IMR-90 (cell line): ENCODE data around the gene MAGI2. TPM values are rescaled to one million over a fixed set of nuclear protein-coding genes. Genes with fewer than 3 reads are reported as not detected.

Experiments used
- ATAC-seq: fragments of 200-7000 bp; cut with Tn5 transposase; 2 replicates; pipeline ENCODE4 v1.9.1; 2020; ENCODE audit warnings: low read depth, mild to moderate bottlenecking, moderate library complexity
- BruUV-seq: library from RNA; stranded (reverse); fragments of 400-500 nt; replicated peaks from 2 replicates; lab custom pipeline; 2021; lab: Mats Ljungman, UMichigan
- CTCF ChIA-PET: fragments of 300-600 bp; formaldehyde crosslinking; extraction: SDS; loops from one replicate; lab custom pipeline; 2021; ENCODE audit warnings: antibody characterized with exemption; lab: Yijun Ruan, JAX
- POLR2A ChIA-PET: fragments of 300-600 bp; sonication (Branson Sonifier 250); formaldehyde crosslinking; loops from one replicate; lab custom pipeline; 2022; ENCODE audit warnings: antibody characterized with exemption; ENCODE audit not compliant: unreplicated experiment; lab: Charles Lee
- DNase-seq: peaks from one replicate; pipeline ENCODE4 v3.0.0; 2013
- H2AFZ ChIP-seq: replicated peaks from 2 replicates; pipeline ENCODE3; 2013; ENCODE audit warnings: low read length, mild to moderate bottlenecking; ENCODE audit not compliant: poor library complexity
- H2AK5ac ChIP-seq: 2 replicates; pipeline ENCODE4 v1.6.1; 2013; ENCODE audit warnings: low read depth, low read length, inconsistent platforms
- H2AK9ac ChIP-seq: replicated peaks from 2 replicates; pipeline ENCODE3; 2013; ENCODE audit warnings: mild to moderate bottlenecking, low read depth, low read length, moderate library complexity; ENCODE audit not compliant: poor library complexity
- H2BK120ac ChIP-seq: 2 replicates; pipeline ENCODE4 v1.6.1; 2013; ENCODE audit warnings: low read depth, low read length, inconsistent platforms
- H2BK15ac ChIP-seq: 3 replicates; pipeline ENCODE4 v1.6.1; 2013; ENCODE audit warnings: low read depth, low read length, inconsistent platforms
- H2BK20ac ChIP-seq: 2 replicates; pipeline ENCODE4 v1.6.1; 2013; ENCODE audit warnings: low read depth, mild to moderate bottlenecking, inconsistent platforms, low read length, moderate library complexity
- H2BK5ac ChIP-seq: 2 replicates; pipeline ENCODE4 v1.6.1; 2013; ENCODE audit warnings: mild to moderate bottlenecking, low read depth, low read length, inconsistent platforms; ENCODE audit not compliant: poor library complexity, severe bottlenecking
- H3K14ac ChIP-seq: replicated peaks from 2 replicates; pipeline ENCODE4 v1.6.1; 2013; ENCODE audit warnings: low read depth, low read length, inconsistent platforms
- H3K18ac ChIP-seq: 2 replicates; pipeline ENCODE4 v1.6.1; 2013; ENCODE audit warnings: low read depth, low read length, control low read depth
- H3K23ac ChIP-seq: 2 replicates; pipeline ENCODE4 v1.6.1; 2013; ENCODE audit warnings: low read depth, low read length, inconsistent platforms
- H3K27ac ChIP-seq: 2 replicates; pipeline ENCODE4 v1.5.1; 2013; ENCODE audit warnings: mild to moderate bottlenecking, control low read depth, low read length; ENCODE audit not compliant: insufficient read depth
- H3K27me3 ChIP-seq: 2 replicates; pipeline ENCODE4 v1.6.1; 2013; ENCODE audit warnings: low read length; ENCODE audit not compliant: control insufficient read depth, insufficient read depth
- H3K36me3 ChIP-seq: 2 replicates; pipeline ENCODE4 v1.6.1; 2013; ENCODE audit warnings: low read length, mixed read lengths; ENCODE audit not compliant: control insufficient read depth, insufficient read depth
- H3K4ac ChIP-seq: 2 replicates; pipeline ENCODE4 v1.6.1; 2013; ENCODE audit warnings: low read depth, low read length, inconsistent platforms
- H3K4me1 ChIP-seq: 2 replicates; pipeline ENCODE4 v1.6.1; 2013; ENCODE audit warnings: low read length, mixed read lengths; ENCODE audit not compliant: control insufficient read depth, insufficient read depth
- H3K4me2 ChIP-seq: 2 replicates; pipeline ENCODE4 v1.6.1; 2013; ENCODE audit warnings: low read depth, mild to moderate bottlenecking, control low read depth, low read length, moderate library complexity
- H3K4me3 ChIP-seq: 2 replicates; pipeline ENCODE4 v1.5.1; 2013; ENCODE audit warnings: low read depth, mild to moderate bottlenecking, control low read depth, low read length, moderate library complexity; ENCODE audit not compliant: insufficient read depth
- H3K56ac ChIP-seq: 2 replicates; pipeline ENCODE4 v1.6.1; 2013; ENCODE audit warnings: low read length, inconsistent platforms; ENCODE audit not compliant: insufficient read depth; ENCODE audit errors: extremely low read depth
- H3K79me1 ChIP-seq, 2 experiments: 2 replicates each; pipeline ENCODE4 v1.6.1; 2013; ENCODE audit warnings: low read length in 2 of 2, inconsistent platforms in 1 of 2, low read depth in 1 of 2
- H3K9ac ChIP-seq: 2 replicates; pipeline ENCODE4 v1.6.1; 2013; ENCODE audit warnings: low read depth, low read length, control low read depth
- H3K9me1 ChIP-seq: 2 replicates; pipeline ENCODE4 v1.6.1; 2013; ENCODE audit warnings: low read length, inconsistent platforms; ENCODE audit not compliant: insufficient read depth
- H3K9me3 ChIP-seq: 2 replicates; pipeline ENCODE4 v1.6.1; 2013; ENCODE audit warnings: low read length; ENCODE audit not compliant: control insufficient read depth, insufficient read depth
- H4K20me1 ChIP-seq: 2 replicates; pipeline ENCODE4 v1.6.1; 2013; ENCODE audit warnings: low read length, inconsistent platforms; ENCODE audit not compliant: insufficient read depth
- H4K5ac ChIP-seq: 2 replicates; pipeline ENCODE4 v1.6.1; 2013; ENCODE audit warnings: mild to moderate bottlenecking, low read depth, low read length, control low read depth
- H4K8ac ChIP-seq, 2 experiments: 2 replicates each; pipeline ENCODE4 v1.6.1; 2013; ENCODE audit warnings: low read depth in 2 of 2, low read length in 2 of 2, control low read depth in 1 of 2, inconsistent platforms in 1 of 2
- H4K91ac ChIP-seq: 2 replicates; pipeline ENCODE4 v1.6.1; 2013; ENCODE audit warnings: low read depth, low read length, inconsistent platforms; ENCODE audit not compliant: insufficient read depth
- BHLHE40 ChIP-seq: fragments of 150-350 bp; IDR thresholded peaks from 2 replicates; pipeline ENCODE4 v1.6.1; 2016; ENCODE audit warnings: mild to moderate bottlenecking, low read depth, low read length
- CEBPB ChIP-seq: IDR thresholded peaks from 2 replicates; pipeline ENCODE4 v1.6.1; 2012; ENCODE audit warnings: low read depth, low read length, improper control_type of control experiment
- MAZ ChIP-seq: IDR thresholded peaks from 2 replicates; pipeline ENCODE4 v1.6.1; 2012; ENCODE audit warnings: low read depth, mild to moderate bottlenecking, low read length, improper control_type of control experiment, moderate library complexity, borderline replicate concordance
- NFE2L2 ChIP-seq: fragments of 150-350 bp; IDR thresholded peaks from 2 replicates; pipeline ENCODE4 v1.6.1; 2016; ENCODE audit warnings: low read depth, mild to moderate bottlenecking, low read length
- WGBS, 2 experiments: methylation state at CpG; one replicate each; pipeline versions ENCODE4 v1.1.5 to v1.1.7; 2013; ENCODE audit warnings: missing lambda C conversion rate in 2 of 2; ENCODE audit not compliant: insufficient read length in 1 of 2; ENCODE audit errors: extremely low coverage in 2 of 2; 5-methylcytosine and 5-hydroxymethylcytosine counted together
- dilution Hi-C: fragments of 300-500 bp; cut with HindIII; formaldehyde crosslinking; loops from one replicate; pipeline ENCODE4 v1.14.3; 2018; ENCODE audit warnings: low sequenced_read_pairs; ENCODE audit not compliant: unreplicated experiment
- in situ Hi-C: fragments of 300-500 bp; cut with MboI; formaldehyde crosslinking; loops from 3 replicates; pipeline ENCODE4 v1.14.3; 2019; ENCODE audit warnings: low sequenced_read_pairs, inconsistent platforms, mixed read lengths
- intact Hi-C: fragments of 100-400 bp; cut with micrococcal nuclease; formaldehyde crosslinking; loops from 2 replicates; pipeline ENCODE4 v1.10.0; 2022
- polyA plus RNA-seq, 3 experiments: library from polyadenylated mRNA; depleted of rRNA; stranded (reverse); fragments of >200 nt; gene quantifications; 2 replicates each; pipeline ENCODE4 v1.2.3, GENCODE V29; 2012; ENCODE audit warnings: low replicate concordance in 1 of 3
- total RNA-seq: library from RNA; depleted of rRNA; stranded (reverse); fragments of >200 nt; gene quantifications from 2 replicates; pipeline ENCODE4 v1.2.3, GENCODE V29; 2012
- TF ChIP-seq, protein P1 (sequence below): fragments of 150-350 bp; IDR thresholded peaks from 2 replicates; pipeline ENCODE4 v1.6.1; 2017; ENCODE audit warnings: mild to moderate bottlenecking, antibody characterized with exemption, low read length, low read depth
- TF ChIP-seq, protein P2 (sequence below): conservative IDR thresholded peaks from 2 replicates; pipeline ENCODE4 v1.5.1; 2012; ENCODE audit warnings: mild to moderate bottlenecking, low read depth, low read length, improper control_type of control experiment

The MAGI2 gene
- total and polyA plus RNA-seq, 2 of the 4 experiments (the other 2 are of a cell fraction) = 2.5 to 17.9 TPM

DNA sequence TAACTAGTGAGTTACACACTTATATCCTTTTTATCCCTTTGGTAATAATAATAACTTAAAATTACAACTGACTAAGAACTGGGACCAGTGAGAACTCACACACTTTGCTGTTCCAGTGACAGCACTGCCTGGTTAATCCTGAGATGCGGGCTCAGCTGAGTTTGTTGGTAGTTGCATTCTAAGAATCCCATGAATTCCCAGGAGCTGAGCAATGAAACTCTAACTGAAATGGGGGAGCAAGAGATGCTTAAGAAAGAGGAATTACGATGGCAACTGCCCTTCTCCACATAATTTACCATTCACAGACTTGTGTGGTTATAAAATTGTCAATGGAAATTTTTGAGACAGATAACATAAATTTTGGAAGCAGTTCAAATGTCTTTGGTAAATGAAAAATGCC lies 659.4 kb downstream of the MAGI2 start:
- no peak overlapping the region for H3K23ac ChIP-seq
- H2AK9ac ChIP-seq = no peak overlapping the region
- no peak overlapping the region for H3K27ac ChIP-seq
- WGBS, 2 experiments = no CpG with 5 or more reads among the region's 2 CpGs
- H2BK20ac ChIP-seq = no peak overlapping the region
- no TSS peak for BruUV-seq
- H3K27me3 ChIP-seq = no peaks in the 10 kb centered on the region
- no peak overlapping the region for H3K56ac ChIP-seq
- no peak overlapping the region for H2BK15ac ChIP-seq
- H3K9ac ChIP-seq = no peak overlapping the region
- no peak overlapping the region for H4K5ac ChIP-seq
- H3K18ac ChIP-seq = no peak overlapping the region
- no peaks in the 10 kb centered on the region for H3K79me1 ChIP-seq
- no peak overlapping the region for H3K14ac ChIP-seq
- no peaks in the 10 kb centered on the region for H3K36me3 ChIP-seq
- dilution Hi-C loops = no loop called here
- no peak overlapping the region for H2BK120ac ChIP-seq
- intact Hi-C loops = no loop called here
- no peak overlapping the region for H4K8ac ChIP-seq
- in situ Hi-C loops = no loop called here
- TF ChIP-seq BHLHE40 (no peak), CEBPB (no peak), NFE2L2 (no peak), MAZ (no peak)
- TF ChIP-seq, protein P1, sequence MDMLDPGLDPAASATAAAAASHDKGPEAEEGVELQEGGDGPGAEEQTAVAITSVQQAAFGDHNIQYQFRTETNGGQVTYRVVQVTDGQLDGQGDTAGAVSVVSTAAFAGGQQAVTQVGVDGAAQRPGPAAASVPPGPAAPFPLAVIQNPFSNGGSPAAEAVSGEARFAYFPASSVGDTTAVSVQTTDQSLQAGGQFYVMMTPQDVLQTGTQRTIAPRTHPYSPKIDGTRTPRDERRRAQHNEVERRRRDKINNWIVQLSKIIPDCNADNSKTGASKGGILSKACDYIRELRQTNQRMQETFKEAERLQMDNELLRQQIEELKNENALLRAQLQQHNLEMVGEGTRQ = no peak
- TF ChIP-seq, protein P2, sequence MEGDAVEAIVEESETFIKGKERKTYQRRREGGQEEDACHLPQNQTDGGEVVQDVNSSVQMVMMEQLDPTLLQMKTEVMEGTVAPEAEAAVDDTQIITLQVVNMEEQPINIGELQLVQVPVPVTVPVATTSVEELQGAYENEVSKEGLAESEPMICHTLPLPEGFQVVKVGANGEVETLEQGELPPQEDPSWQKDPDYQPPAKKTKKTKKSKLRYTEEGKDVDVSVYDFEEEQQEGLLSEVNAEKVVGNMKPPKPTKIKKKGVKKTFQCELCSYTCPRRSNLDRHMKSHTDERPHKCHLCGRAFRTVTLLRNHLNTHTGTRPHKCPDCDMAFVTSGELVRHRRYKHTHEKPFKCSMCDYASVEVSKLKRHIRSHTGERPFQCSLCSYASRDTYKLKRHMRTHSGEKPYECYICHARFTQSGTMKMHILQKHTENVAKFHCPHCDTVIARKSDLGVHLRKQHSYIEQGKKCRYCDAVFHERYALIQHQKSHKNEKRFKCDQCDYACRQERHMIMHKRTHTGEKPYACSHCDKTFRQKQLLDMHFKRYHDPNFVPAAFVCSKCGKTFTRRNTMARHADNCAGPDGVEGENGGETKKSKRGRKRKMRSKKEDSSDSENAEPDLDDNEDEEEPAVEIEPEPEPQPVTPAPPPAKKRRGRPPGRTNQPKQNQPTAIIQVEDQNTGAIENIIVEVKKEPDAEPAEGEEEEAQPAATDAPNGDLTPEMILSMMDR = no peak
- peak overlapping the region; percentile 57 for H2BK5ac ChIP-seq
- no peaks in the 10 kb centered on the region for H4K20me1 ChIP-seq
- H3K9me1 ChIP-seq = no peaks in the 10 kb centered on the region
- H3K4me1 ChIP-seq = no peaks in the 10 kb centered on the region
- no peak overlapping the region for H3K4me2 ChIP-seq
- no peak overlapping the region for H2AK5ac ChIP-seq
- no peaks in the 10 kb centered on the region for H3K9me3 ChIP-seq
- H2AFZ ChIP-seq = no peak overlapping the region
- POLR2A ChIA-PET = no interaction called here
- CTCF ChIA-PET = interaction anchor here (0.6 kb wide), 1 partner anchor 293 kb away, joined by 4 read pairs; no protein-coding TSS in a partner anchor
- peak; percentile 82 for DNase-seq
- H4K91ac ChIP-seq = no peak overlapping the region
- ATAC-seq = peak; percentile 84
- H3K4ac ChIP-seq = no peak overlapping the region
- no peak overlapping the region for H3K4me3 ChIP-seq
